Testis (tissue), 3 donors: ENCODE results near the gene SLC24A3. TPM values are rescaled to one million over a fixed set of nuclear protein-coding genes. Genes with fewer than 3 reads are reported as not detected.

Experiments
- DNase-seq: peaks from one replicate; pipeline ENCODE4 v3.0.0-alpha.2; 2019
- H3K27ac ChIP-seq, 2 donors: fragments of 200-600 bp; sonication (generic); one replicate each; pipeline ENCODE4 v1.5.1; 2019
- H3K27me3 ChIP-seq: fragments of 200-600 bp; sonication (generic); one replicate; pipeline ENCODE4 v1.5.1; 2019
- H3K36me3 ChIP-seq: fragments of 200-600 bp; sonication (generic); one replicate; pipeline ENCODE4 v1.5.1; 2017; ENCODE audit warnings: low read depth; ENCODE audit errors: missing control alignments
- H3K4me1 ChIP-seq: fragments of 200-600 bp; sonication (generic); one replicate; pipeline ENCODE4 v1.5.1; 2019
- H3K4me3 ChIP-seq, 2 donors: fragments of 200-600 bp; sonication (generic); one replicate each; pipeline ENCODE4 v1.5.1; 2017 to 2019
- H3K9me3 ChIP-seq: fragments of 200-600 bp; sonication (generic); one replicate; pipeline ENCODE4 v1.5.1; 2017
- POLR2A ChIP-seq: fragments of 450-650 bp; IDR thresholded peaks from one replicate; pipeline ENCODE4 v1.6.1; 2017; ENCODE audit warnings: antibody characterized with exemption, mild to moderate bottlenecking, moderate library complexity
- WGBS, 2 donors: methylation state at CpG; one replicate each; pipeline ENCODE4 v1.1.5; 2018; 5-methylcytosine and 5-hydroxymethylcytosine counted together
- intact Hi-C: fragments of 100-400 bp; cut with DNase I; formaldehyde crosslinking; loops from one replicate; pipeline ENCODE4 v1.15.1; 2023; ENCODE audit warnings: low total_unique reads
- polyA plus RNA-seq: library from polyadenylated mRNA; stranded (reverse); fragments of 350-450 nt; fragmentation: Illumina TruSeq; extraction: RNeasy Lipid Tissue Mini Kit (QIAGEN cat#74804); gene quantifications from one replicate; pipeline ENCODE4 v1.2.3, GENCODE V29; 2014; ENCODE audit warnings: low read depth, low replicate concordance; ENCODE audit not compliant: insufficient read depth
- total RNA-seq, 2 donors: library from RNA; depleted of rRNA; stranded (reverse); fragments of >200 nt; gene quantifications; one replicate each; pipeline ENCODE4 v1.2.3, GENCODE V29; 2016
- TF ChIP-seq, protein P1 (sequence below), 3 experiments: fragments of 450-650 bp in 2 of 3; fragments of 200-600 bp in 1 of 3; sonication (generic) in 1 of 3; IDR thresholded peaks; one replicate each; pipeline ENCODE4 v1.5.1; 2016 to 2019; ENCODE audit warnings: antibody characterized with exemption in 3 of 3, mild to moderate bottlenecking in 2 of 3, moderate library complexity in 1 of 3

The SLC24A3 gene
- total and polyA plus RNA-seq, 3 donors from 2014 or later, result 2.4 to 4.5 (median 3.8) TPM

DNA sequence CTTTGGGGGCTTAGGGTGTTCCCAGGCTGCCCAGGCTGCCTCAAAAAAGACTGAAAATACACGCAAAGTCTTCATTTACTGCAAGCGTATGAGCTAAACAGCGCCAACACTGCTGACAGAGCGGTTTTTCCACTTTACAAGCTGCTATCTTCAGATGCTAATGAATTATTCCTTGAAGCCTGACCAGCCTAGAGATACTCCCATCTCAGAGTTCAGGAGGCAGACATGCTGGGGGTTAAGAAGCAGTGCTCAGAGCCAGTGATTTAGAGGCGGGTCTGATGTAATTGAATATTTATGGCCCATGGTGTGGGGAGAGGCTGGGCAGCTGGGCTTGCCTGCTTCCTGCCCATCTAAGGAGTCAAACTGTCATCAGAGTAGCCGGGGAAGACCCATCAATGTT, 241.4 kb downstream of the SLC24A3 start:
- no peak for TF ChIP-seq POLR2A
- TF ChIP-seq, protein P1, sequence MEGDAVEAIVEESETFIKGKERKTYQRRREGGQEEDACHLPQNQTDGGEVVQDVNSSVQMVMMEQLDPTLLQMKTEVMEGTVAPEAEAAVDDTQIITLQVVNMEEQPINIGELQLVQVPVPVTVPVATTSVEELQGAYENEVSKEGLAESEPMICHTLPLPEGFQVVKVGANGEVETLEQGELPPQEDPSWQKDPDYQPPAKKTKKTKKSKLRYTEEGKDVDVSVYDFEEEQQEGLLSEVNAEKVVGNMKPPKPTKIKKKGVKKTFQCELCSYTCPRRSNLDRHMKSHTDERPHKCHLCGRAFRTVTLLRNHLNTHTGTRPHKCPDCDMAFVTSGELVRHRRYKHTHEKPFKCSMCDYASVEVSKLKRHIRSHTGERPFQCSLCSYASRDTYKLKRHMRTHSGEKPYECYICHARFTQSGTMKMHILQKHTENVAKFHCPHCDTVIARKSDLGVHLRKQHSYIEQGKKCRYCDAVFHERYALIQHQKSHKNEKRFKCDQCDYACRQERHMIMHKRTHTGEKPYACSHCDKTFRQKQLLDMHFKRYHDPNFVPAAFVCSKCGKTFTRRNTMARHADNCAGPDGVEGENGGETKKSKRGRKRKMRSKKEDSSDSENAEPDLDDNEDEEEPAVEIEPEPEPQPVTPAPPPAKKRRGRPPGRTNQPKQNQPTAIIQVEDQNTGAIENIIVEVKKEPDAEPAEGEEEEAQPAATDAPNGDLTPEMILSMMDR (IDR thresholded peaks at IDR 0.05), result no peak
- Histone ChIP-seq H3K4me3 (no peak overlapping the region), H3K36me3 (no peaks in the 10 kb centered on the region), H3K27me3 (no peaks in the 10 kb centered on the region), H3K9me3 (no peaks in the 10 kb centered on the region), H3K4me1 (peaks cover 14% of the 10 kb centered on the region), H3K27ac (no peak overlapping the region)
- no peak for DNase-seq
- intact Hi-C loops, result no loop called here
- WGBS, 2 donors, result 68 to 73% methylated on average over 4 to 6 of the region's 6 CpGs

DNA sequence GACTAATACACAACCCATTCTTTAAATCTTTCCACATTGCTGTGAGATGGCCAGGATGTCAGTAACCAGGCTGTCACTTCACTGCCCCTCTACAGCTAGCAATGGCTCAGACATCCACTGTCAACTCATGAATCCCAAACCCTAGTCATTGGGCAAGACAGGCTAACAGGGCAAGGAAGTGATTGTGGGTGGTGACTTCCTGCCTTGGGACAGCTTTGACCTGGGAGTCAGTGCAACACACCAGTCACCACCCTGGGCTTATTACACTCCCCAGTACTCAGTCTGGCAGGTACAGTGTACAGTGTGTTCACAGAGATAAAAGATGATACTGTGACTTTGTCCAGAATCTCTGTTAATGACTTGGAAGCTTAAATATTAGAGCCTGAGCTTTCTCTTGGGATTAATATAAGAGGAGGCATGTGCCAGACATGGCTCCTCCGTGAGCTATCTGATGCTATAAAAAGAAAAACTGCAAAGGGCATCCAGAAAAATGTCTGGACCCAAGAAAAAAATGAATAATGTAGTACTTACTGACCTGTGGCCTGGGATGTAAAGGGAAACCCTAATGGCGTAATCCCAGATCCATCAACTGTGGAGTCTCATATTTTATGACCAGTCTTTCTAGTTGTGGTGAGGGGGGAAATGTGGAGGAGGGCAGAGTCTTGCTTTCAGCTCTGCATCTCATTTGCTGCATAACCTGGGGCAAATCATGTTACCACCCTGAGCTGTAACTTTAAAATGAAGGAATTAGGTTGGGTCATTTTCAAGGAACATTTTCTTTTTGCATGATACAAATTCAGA, 244.4 kb downstream of the SLC24A3 start:
- no peak overlapping the region for H3K27ac ChIP-seq
- no peaks in the 10 kb centered on the region for H3K36me3 ChIP-seq
- intact Hi-C loops, result no loop called here
- H3K27me3 ChIP-seq, result no peaks in the 10 kb centered on the region
- peaks cover 11% of the 10 kb centered on the region for H3K4me1 ChIP-seq
- WGBS, 2 donors, result 57 to 64% methylated on average over 2 of the region's 2 CpGs
- no peak for DNase-seq
- H3K4me3 ChIP-seq, result no peak overlapping the region
- no peaks in the 10 kb centered on the region for H3K9me3 ChIP-seq
- TF ChIP-seq, protein P1 (IDR thresholded peaks at IDR 0.05), result no peak
- TF ChIP-seq POLR2A, result no peak

GRCh38 chr20:19457611-19458010, 245.2 kb downstream of the SLC24A3 start:
- no peaks in the 10 kb centered on the region for H3K27me3 ChIP-seq
- H3K36me3 ChIP-seq, result no peaks in the 10 kb centered on the region
- H3K27ac ChIP-seq, result no peak overlapping the region
- intact Hi-C loops, result no loop called here
- H3K4me3 ChIP-seq, result no peak overlapping the region
- H3K9me3 ChIP-seq, result no peaks in the 10 kb centered on the region
- 58 to 74% methylated on average over 3 of the region's 3 CpGs for WGBS, 2 donors
- H3K4me1 ChIP-seq, result peaks cover 10% of the 10 kb centered on the region
- no peak for TF ChIP-seq POLR2A
- DNase-seq, result no peak

DNA sequence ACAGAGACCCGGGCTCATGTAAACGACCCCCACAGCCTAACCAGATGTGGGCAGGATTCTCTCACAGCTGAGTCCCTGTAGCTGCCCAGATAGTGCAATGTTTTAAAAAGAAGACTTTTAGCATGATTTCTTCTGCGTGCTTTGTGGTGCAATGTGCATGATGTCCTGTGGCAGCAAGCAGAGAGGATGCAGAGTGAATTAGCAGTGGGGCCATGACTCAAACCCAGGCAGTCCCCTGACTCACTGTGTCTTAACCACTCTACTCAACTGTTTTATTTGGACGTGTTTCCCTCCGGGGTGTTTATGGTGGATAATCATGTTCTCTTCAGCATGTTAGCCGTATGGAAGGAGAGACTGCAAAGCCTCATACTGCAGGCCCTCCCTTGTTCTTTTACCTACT, 247.9 kb downstream of the SLC24A3 start:
- Histone ChIP-seq H3K9me3 (no peaks in the 10 kb centered on the region), H3K4me1 (no peaks in the 10 kb centered on the region), H3K4me3 (no peak overlapping the region), H3K27me3 (no peaks in the 10 kb centered on the region), H3K27ac (no peak overlapping the region), H3K36me3 (no peaks in the 10 kb centered on the region)
- intact Hi-C loops, result no loop called here
- TF ChIP-seq, protein P1 (IDR thresholded peaks at IDR 0.05), result no peak
- no peak for TF ChIP-seq POLR2A
- DNase-seq, result no peak
- WGBS, 2 donors, result 86% methylated on average over 6 of the region's 6 CpGs

- no peak for DNase-seq
- TF ChIP-seq POLR2A, result no peak
- TF ChIP-seq, protein P1 (IDR thresholded peaks at IDR 0.05), result no peak
- intact Hi-C loops, result no loop called here
- no peaks in the 10 kb centered on the region for H3K4me1 ChIP-seq
- H3K27ac ChIP-seq, result no peak overlapping the region
- WGBS, 2 donors, result 87 to 88% methylated on average over 3 to 6 of the region's 6 CpGs
- H3K9me3 ChIP-seq, result no peaks in the 10 kb centered on the region
- no peak overlapping the region for H3K4me3 ChIP-seq
- no peaks in the 10 kb centered on the region for H3K27me3 ChIP-seq
- H3K36me3 ChIP-seq, result no peaks in the 10 kb centered on the region
These were observed 250.0 kb downstream of the SLC24A3 start for GRCh38 chr20:19462491-19462890.
